HEK293 (cell line): Measurements from ENCODE around the gene EFCAB11.

Experiments used
- CTCF ChIP-seq: fragments of 450-650 bp; formaldehyde crosslinking; IDR thresholded peaks from 2 replicates; pipeline ENCODE4 v1.5.1; 2016; ENCODE audit warnings: missing biosample characterization, missing genetic modification characterization
- GLI2 ChIP-seq: fragments of 450-650 bp; formaldehyde crosslinking; IDR thresholded peaks from 2 replicates; pipeline ENCODE4; 2017; ENCODE audit warnings: missing biosample characterization, missing genetic modification characterization, low read depth, borderline replicate concordance
- KLF16 ChIP-seq: fragments of 450-650 bp; formaldehyde crosslinking; IDR thresholded peaks from 2 replicates; pipeline ENCODE4 v1.5.1; 2017; ENCODE audit warnings: missing biosample characterization, missing genetic modification characterization
- KLF17 ChIP-seq: fragments of 450-650 bp; formaldehyde crosslinking; IDR thresholded peaks from 2 replicates; pipeline ENCODE4 v1.5.1; 2016; ENCODE audit warnings: missing biosample characterization, missing genetic modification characterization
- ZFP41 ChIP-seq: fragments of 450-650 bp; formaldehyde crosslinking; IDR thresholded peaks from 2 replicates; pipeline ENCODE4 v1.5.1; 2016; ENCODE audit warnings: missing biosample characterization, missing genetic modification characterization, borderline replicate concordance
- ZNF121 ChIP-seq: fragments of 450-650 bp; formaldehyde crosslinking; IDR thresholded peaks from 2 replicates; pipeline ENCODE4 v1.5.1; 2016; ENCODE audit warnings: missing biosample characterization, missing genetic modification characterization
- ZNF138 ChIP-seq: fragments of 450-650 bp; formaldehyde crosslinking; IDR thresholded peaks from 2 replicates; pipeline ENCODE4 v1.5.1; 2016; ENCODE audit warnings: missing biosample characterization, missing genetic modification characterization, borderline replicate concordance
- ZNF174 ChIP-seq: fragments of 450-650 bp; formaldehyde crosslinking; IDR thresholded peaks from 2 replicates; pipeline ENCODE4 v1.5.0; 2017; ENCODE audit warnings: missing biosample characterization, mild to moderate bottlenecking, missing genetic modification characterization
- ZNF274 ChIP-seq, 2 experiments: fragments of 200-500 bp in 1 of 2; fragments of 450-650 bp in 1 of 2; sonication (Bioruptor generic) in 1 of 2; formaldehyde crosslinking in 1 of 2; IDR thresholded peaks; 2 replicates each; pipeline versions ENCODE4 v1.5.1 to v1.6.1; 2014 to 2016; ENCODE audit warnings: borderline replicate concordance in 1 of 2, inconsistent platforms in 1 of 2, low read length in 1 of 2, missing biosample characterization in 1 of 2, missing genetic modification characterization in 1 of 2
- ZNF561 ChIP-seq: fragments of 450-650 bp; IDR thresholded peaks from 2 replicates; pipeline ENCODE4 v1.5.1; 2018; ENCODE audit warnings: missing biosample characterization, missing genetic modification characterization, borderline replicate concordance
- ZNF654 ChIP-seq: fragments of 450-650 bp; formaldehyde crosslinking; IDR thresholded peaks from 2 replicates; pipeline ENCODE4 v1.5.1; 2016; ENCODE audit warnings: low read depth, missing biosample characterization, missing genetic modification characterization
- ZNF747 ChIP-seq: fragments of 450-650 bp; formaldehyde crosslinking; IDR thresholded peaks from 2 replicates; pipeline ENCODE4 v1.5.1; 2016; ENCODE audit warnings: missing biosample characterization, missing genetic modification characterization
- ZNF777 ChIP-seq: fragments of 450-650 bp; formaldehyde crosslinking; IDR thresholded peaks from 2 replicates; pipeline ENCODE4 v1.5.1; 2017; ENCODE audit warnings: missing biosample characterization, missing genetic modification characterization, borderline replicate concordance

- no peak for TF ChIP-seq ZNF561 (tag by site-specific recombination)
- TF ChIP-seq CTCF, result no peak
- TF ChIP-seq ZFP41 (tag by site-specific recombination), result no peak
- TF ChIP-seq ZNF747 (tag by site-specific recombination), result no peak
- no peak for TF ChIP-seq ZNF121 (tag by site-specific recombination)
- no peak for TF ChIP-seq KLF17
- no peak for TF ChIP-seq ZNF174
- no peak for TF ChIP-seq KLF16 (tag by site-specific recombination)
- TF ChIP-seq ZNF274 (IDR thresholded peaks at IDR 0.05; ENCODE audit: low read length), result no peak
- no peak for TF ChIP-seq ZNF274 (tag by site-specific recombination; IDR thresholded peaks at IDR 0.05; ENCODE audit: borderline replicate concordance)
- TF ChIP-seq ZNF138, result no peak
- TF ChIP-seq ZNF777 (tag by site-specific recombination), result no peak
- TF ChIP-seq ZNF654, result no peak
- no peak for TF ChIP-seq GLI2 (tag by site-specific recombination)
Observed at GRCh38 chr14:89833661-89834060, 120.9 kb downstream of the EFCAB11 start.
